Natural killer cell (primary cell): ENCODE results near the gene TTR. TPM values are rescaled to one million over a fixed set of nuclear protein-coding genes. Genes with fewer than 3 reads are reported as not detected.

Source experiments
- ATAC-seq, 3 donors: fragments of 150-1000 bp in 2 of 3; fragments of 200-7000 bp in 1 of 3; cut with Tn5 transposase; 1 replicate in 1 of 3; 2 replicates in 2 of 3; pipeline ENCODE4 v1.10.0; 2021; ENCODE audit warnings: mild to moderate bottlenecking in 2 of 3, moderate library complexity in 2 of 3
- DNase-seq, 2 donors: peaks; one replicate each; pipeline versions ENCODE4 v3.0.0 to v3.0.0-alpha.2; 2013 to 2021; ENCODE audit warnings: mixed read lengths in 1 of 2
- H3K27ac ChIP-seq: one replicate; pipeline ENCODE4 v1.5.1; 2013; ENCODE audit warnings: mild to moderate bottlenecking, low read length
- H3K27me3 ChIP-seq: one replicate; pipeline ENCODE4 v1.6.1; 2013; ENCODE audit warnings: low read length; ENCODE audit not compliant: control insufficient read depth, insufficient read depth
- H3K36me3 ChIP-seq: one replicate; pipeline ENCODE4 v1.6.1; 2013; ENCODE audit warnings: low read length; ENCODE audit not compliant: control insufficient read depth, insufficient read depth
- H3K4me1 ChIP-seq: one replicate; pipeline ENCODE4 v1.6.1; 2013; ENCODE audit warnings: low read length; ENCODE audit not compliant: control insufficient read depth, insufficient read depth
- H3K4me3 ChIP-seq: one replicate; pipeline ENCODE4 v1.5.1; 2013; ENCODE audit warnings: low read length
- H3K9me3 ChIP-seq: one replicate; pipeline ENCODE4 v1.6.1; 2013; ENCODE audit warnings: low read length; ENCODE audit not compliant: control insufficient read depth, insufficient read depth
- H3K27ac Mint-ChIP-seq, 2 donors: one replicate each; pipeline ENCODE4 v1.8.0; 2022; ENCODE audit warnings: mild to moderate bottlenecking in 2 of 2, mixed read lengths in 2 of 2, moderate library complexity in 1 of 2
- H3K27me3 Mint-ChIP-seq, 2 donors: one replicate each; pipeline ENCODE4 v1.8.0; 2022; ENCODE audit warnings: low read depth in 2 of 2, mixed read lengths in 2 of 2
- H3K36me3 Mint-ChIP-seq: one replicate; pipeline ENCODE4 v1.8.0; 2022; ENCODE audit warnings: mixed read lengths
- H3K4me1 Mint-ChIP-seq, 2 donors: one replicate each; pipeline ENCODE4 v1.8.0; 2022; ENCODE audit warnings: mixed read lengths in 2 of 2
- H3K4me3 Mint-ChIP-seq: one replicate; pipeline ENCODE4 v1.8.0; 2022; ENCODE audit warnings: mild to moderate bottlenecking, moderate library complexity, mixed read lengths
- H3K9me3 Mint-ChIP-seq, 2 donors: one replicate each; pipeline ENCODE4 v1.8.0; 2022; ENCODE audit warnings: mixed read lengths in 2 of 2
- CTCF ChIP-seq: fragments of 200-600 bp; IDR thresholded peaks from one replicate; pipeline ENCODE4 v1.8.0; 2022; ENCODE audit warnings: antibody characterized with exemption
- WGBS: methylation state at CpG from one replicate; pipeline ENCODE4 v1.1.7; 2013; ENCODE audit warnings: missing lambda C conversion rate; ENCODE audit not compliant: insufficient coverage; 5-methylcytosine and 5-hydroxymethylcytosine counted together
- intact Hi-C: fragments of 100-400 bp; cut with micrococcal nuclease; formaldehyde crosslinking; loops from one replicate; pipeline ENCODE4 v1.14.2; 2022
- total RNA-seq, 4 donors: library from RNA; stranded (reverse); fragments of 120-200 nt in 1 of 4; gene quantifications; one replicate each; pipeline versions ENCODE4 v1.2.3 to v1.2.4, GENCODE V29; 2013 to 2022

TTR gene
- total RNA-seq, 3 donors from 2014 or later (not counting 1 experiment from before 2014, with no cell fraction given) = not detected

- H3K27me3 ChIP-seq = no peaks in the 10 kb centered on the region
- no peak for ATAC-seq
Measured at GRCh38 chr18:31646332-31647126, 54.9 kb downstream of the TTR start.

GRCh38 chr18:31647127-31647753 is 55.6 kb downstream of the TTR start:
- no peak for DNase-seq
- ATAC-seq = no peak
- H3K27ac ChIP-seq = no peak overlapping the region
- WGBS = 94% methylated on average over 4 of the region's 4 CpGs
- Mint-ChIP-seq H3K27ac (peak overlapping the region; percentile 83 to 86), H3K4me1 (peaks cover 62 to 66% of the 10 kb centered on the region in 2 donors), H3K4me3 (no peak overlapping the region), H3K27me3 (no peaks in the 10 kb centered on the region), H3K36me3 (no peaks in the 10 kb centered on the region), H3K9me3 (no peaks in the 10 kb centered on the region)
- no peak overlapping the region for H3K4me3 ChIP-seq
- H3K27me3 ChIP-seq = no peaks in the 10 kb centered on the region
- H3K9me3 ChIP-seq = no peaks in the 10 kb centered on the region
- peaks cover 29% of the 10 kb centered on the region for H3K4me1 ChIP-seq
- no peak for TF ChIP-seq CTCF
- intact Hi-C loops = no loop called here
- H3K36me3 ChIP-seq = no peaks in the 10 kb centered on the region

More at GRCh38 chr18:31646332-31647126, 54.9 kb downstream of the TTR start:
- no peaks in the 10 kb centered on the region for H3K27me3 Mint-ChIP-seq
- intact Hi-C loops = no loop called here
- Histone ChIP-seq H3K4me1 (peaks cover 22% of the 10 kb centered on the region), H3K36me3 (no peaks in the 10 kb centered on the region), H3K27ac (peak overlapping the region; percentile 22), H3K4me3 (no peak overlapping the region), H3K9me3 (no peaks in the 10 kb centered on the region)
- no peaks in the 10 kb centered on the region for H3K36me3 Mint-ChIP-seq
- peak overlapping the region; percentile 83 to 86 for H3K27ac Mint-ChIP-seq
- H3K9me3 Mint-ChIP-seq = no peaks in the 10 kb centered on the region
- no peak for DNase-seq
- whole genome bisulfite sequencing = 61% methylated on average over 7 of the region's 7 CpGs
- TF ChIP-seq CTCF = no peak
- H3K4me3 Mint-ChIP-seq = peak overlapping the region; percentile 52
- H3K4me1 Mint-ChIP-seq = peaks cover 54 to 59% of the 10 kb centered on the region in 2 donors

Other genes with a start within 250 kb of the TTR start
- gene DSG4, start 215.1 kb upstream of the TTR start, total RNA-seq = not detected
- under 1 TPM in 1 of 3 donors, not detected in 2; 0.28 TPM for gene DSG3, start 144.1 kb upstream of the TTR start, total RNA-seq
- gene DSG2, start 93.7 kb upstream of the TTR start, total RNA-seq = under 1 TPM in 2 of 3 donors, not detected in 1; 0.05 to 0.53 TPM
- 10 to 100 TPM; 18.6 to 33.0 (median 20.6) TPM for gene B4GALT6, start 92.7 kb downstream of the TTR start, total RNA-seq
- gene SLC25A52, start 169.0 kb downstream of the TTR start, total RNA-seq = 1 to 10 TPM in 1 of 3 donors, under 1 TPM in 1, not detected in 1; 0.40 to 1.1 TPM